ENCODE results near the gene MBNL2.

DNA sequence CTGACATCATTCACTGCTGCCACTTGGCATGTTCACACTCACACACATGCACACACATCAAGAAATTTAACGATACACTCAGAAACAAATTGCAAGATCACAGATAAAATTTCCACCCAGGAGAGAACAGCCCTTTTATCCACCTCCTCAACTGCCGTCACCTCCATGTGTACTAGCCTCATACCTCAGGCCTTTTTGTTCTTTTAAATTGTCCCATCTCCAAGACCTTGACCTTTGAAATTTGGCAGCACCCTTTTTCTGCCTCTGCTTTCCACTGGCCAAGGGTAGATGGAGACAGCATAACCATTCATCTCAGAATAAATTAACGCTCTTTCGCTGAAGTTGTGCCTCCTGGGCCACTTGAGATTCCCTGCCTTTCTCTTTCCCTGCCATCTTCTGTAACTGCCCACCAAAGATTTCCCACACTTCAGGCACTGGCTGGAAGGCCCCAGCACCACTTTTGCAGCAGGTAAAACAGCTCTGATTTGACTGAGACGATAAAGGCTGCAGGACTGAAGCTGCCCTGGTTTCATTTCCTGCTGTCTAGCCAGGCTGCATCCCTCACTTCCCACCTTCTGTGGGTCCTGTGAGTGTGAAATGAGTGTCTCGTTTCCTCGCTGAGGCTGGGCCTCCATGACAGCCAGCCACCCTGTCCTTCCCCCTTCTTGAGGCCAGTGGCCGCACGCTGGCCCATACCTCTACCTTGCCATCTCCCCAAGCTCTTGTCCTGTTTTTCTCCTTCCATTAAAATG is 39.3 kb downstream of the MBNL2 start:
- TF ChIP-seq, protein P1, sequence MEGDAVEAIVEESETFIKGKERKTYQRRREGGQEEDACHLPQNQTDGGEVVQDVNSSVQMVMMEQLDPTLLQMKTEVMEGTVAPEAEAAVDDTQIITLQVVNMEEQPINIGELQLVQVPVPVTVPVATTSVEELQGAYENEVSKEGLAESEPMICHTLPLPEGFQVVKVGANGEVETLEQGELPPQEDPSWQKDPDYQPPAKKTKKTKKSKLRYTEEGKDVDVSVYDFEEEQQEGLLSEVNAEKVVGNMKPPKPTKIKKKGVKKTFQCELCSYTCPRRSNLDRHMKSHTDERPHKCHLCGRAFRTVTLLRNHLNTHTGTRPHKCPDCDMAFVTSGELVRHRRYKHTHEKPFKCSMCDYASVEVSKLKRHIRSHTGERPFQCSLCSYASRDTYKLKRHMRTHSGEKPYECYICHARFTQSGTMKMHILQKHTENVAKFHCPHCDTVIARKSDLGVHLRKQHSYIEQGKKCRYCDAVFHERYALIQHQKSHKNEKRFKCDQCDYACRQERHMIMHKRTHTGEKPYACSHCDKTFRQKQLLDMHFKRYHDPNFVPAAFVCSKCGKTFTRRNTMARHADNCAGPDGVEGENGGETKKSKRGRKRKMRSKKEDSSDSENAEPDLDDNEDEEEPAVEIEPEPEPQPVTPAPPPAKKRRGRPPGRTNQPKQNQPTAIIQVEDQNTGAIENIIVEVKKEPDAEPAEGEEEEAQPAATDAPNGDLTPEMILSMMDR (IDR thresholded peaks at IDR 0.05): no peak
- no peak for TF ChIP-seq POLR2A (IDR thresholded peaks at IDR 0.05)
